ENCODE results near the gene RERG. TPM values are rescaled to one million over a fixed set of nuclear protein-coding genes. Genes with fewer than 3 reads are reported as not detected.

The RERG gene
- total and polyA plus RNA-seq, 2 of the 4 experiments (the other 2 are of a cell fraction): not detected

- dilution Hi-C loops (cut with HindIII; ENCODE audit: low sequenced_read_pairs, unreplicated experiment): no loop called here
- WGBS, 2 experiments (ENCODE audit: extremely low coverage in 2 of 2, insufficient read length in 1 of 2): no CpG with 5 or more reads among the region's 4 CpGs
- Histone ChIP-seq H2BK20ac (ENCODE audit: low read depth, low read length) (no peak overlapping the region), H3K9me1 (ENCODE audit: insufficient read depth, low read length) (no peaks in the 10 kb centered on the region), H4K5ac (ENCODE audit: low read depth, low read length) (no peak overlapping the region), H3K4me1 (ENCODE audit: control insufficient read depth, insufficient read depth, low read length) (no peaks in the 10 kb centered on the region), H3K4ac (ENCODE audit: low read depth, low read length) (no peak overlapping the region), H3K56ac (ENCODE audit: extremely low read depth, insufficient read depth, low read length) (no peak overlapping the region), H3K27ac (ENCODE audit: insufficient read depth, low read length) (no peak overlapping the region), H2AK5ac (ENCODE audit: low read depth, low read length) (no peak overlapping the region), H3K79me1 (ENCODE audit: low read depth in 1 of 2, low read length in 2 of 2) (no peaks in the 10 kb centered on the region), H4K8ac (ENCODE audit: low read depth in 2 of 2, low read length in 2 of 2) (no peak overlapping the region), H2AFZ (replicated peaks; ENCODE audit: low read length, poor library complexity) (no peak overlapping the region), H2BK15ac (ENCODE audit: low read depth, low read length) (no peak overlapping the region), H3K9me3 (ENCODE audit: control insufficient read depth, insufficient read depth, low read length) (no peaks in the 10 kb centered on the region), H3K9ac (ENCODE audit: low read depth, low read length) (no peak overlapping the region), H3K14ac (replicated peaks; ENCODE audit: low read depth, low read length) (no peak overlapping the region), H2BK5ac (ENCODE audit: low read depth, low read length, poor library complexity, severe bottlenecking) (no peak overlapping the region), H3K36me3 (ENCODE audit: control insufficient read depth, insufficient read depth, low read length) (no peaks in the 10 kb centered on the region), H3K27me3 (ENCODE audit: control insufficient read depth, insufficient read depth, low read length) (no peaks in the 10 kb centered on the region), H2AK9ac (replicated peaks; ENCODE audit: low read depth, low read length, poor library complexity) (no peak overlapping the region), H3K4me2 (ENCODE audit: low read depth, low read length) (no peak overlapping the region), H3K18ac (ENCODE audit: low read depth, low read length) (no peak overlapping the region), H4K91ac (ENCODE audit: insufficient read depth, low read depth, low read length) (no peak overlapping the region), H3K23ac (ENCODE audit: low read depth, low read length) (no peak overlapping the region), H3K4me3 (ENCODE audit: insufficient read depth, low read depth, low read length) (no peak overlapping the region), H4K20me1 (ENCODE audit: insufficient read depth, low read length) (no peaks in the 10 kb centered on the region), H2BK120ac (ENCODE audit: low read depth, low read length) (no peak overlapping the region)
- DNase-seq: no peak
- no peak for ATAC-seq (ENCODE audit: low read depth)
- ChIA-PET CTCF (interaction anchor here (0.6 kb wide), 1 partner anchor 19 kb away, joined by 4 read pairs; no protein-coding TSS in a partner anchor), POLR2A (ENCODE audit: unreplicated experiment) (no interaction called here)
- intact Hi-C loops (cut with micrococcal nuclease): no loop called here
- no peak for TF ChIP-seq MAZ (IDR thresholded peaks at IDR 0.05; ENCODE audit: borderline replicate concordance, low read depth, low read length)
- TF ChIP-seq CTCF (conservative IDR thresholded peaks at IDR 0.05; ENCODE audit: low read depth, low read length): no peak
- TF ChIP-seq CHD1 (IDR thresholded peaks at IDR 0.05; ENCODE audit: low read depth, low read length): no peak
- no peak for TF ChIP-seq FOS (IDR thresholded peaks at IDR 0.05; ENCODE audit: low read depth, low read length)
- no peak for TF ChIP-seq RAD21 (IDR thresholded peaks at IDR 0.05; ENCODE audit: low read length)
- TF ChIP-seq USF2 (IDR thresholded peaks at IDR 0.05; ENCODE audit: low read depth, low read length): no peak
- TF ChIP-seq MAFK (IDR thresholded peaks at IDR 0.05; ENCODE audit: low read depth, low read length): no peak
- TF ChIP-seq CEBPB (IDR thresholded peaks at IDR 0.05; ENCODE audit: low read depth, low read length): no peak
- TF ChIP-seq RFX5 (IDR thresholded peaks at IDR 0.05; ENCODE audit: low read depth, low read length): no peak
- TF ChIP-seq ELK1 (IDR thresholded peaks at IDR 0.05; ENCODE audit: borderline replicate concordance, low read depth, low read length): no peak
- no peak for TF ChIP-seq POLR2A (IDR thresholded peaks at IDR 0.05; ENCODE audit: low read depth, low read length)
- TF ChIP-seq BHLHE40 (IDR thresholded peaks at IDR 0.05; ENCODE audit: low read depth, low read length): no peak
- TF ChIP-seq NFE2L2 (IDR thresholded peaks at IDR 0.05; ENCODE audit: low read depth, low read length): no peak
- no peak for TF ChIP-seq RCOR1 (IDR thresholded peaks at IDR 0.05; ENCODE audit: insufficient replicate concordance, low read length)
- no peak for TF ChIP-seq MXI1 (IDR thresholded peaks at IDR 0.05; ENCODE audit: borderline replicate concordance, low read depth, low read length)
- TF ChIP-seq SMC3 (IDR thresholded peaks at IDR 0.05; ENCODE audit: low read depth, low read length): no peak
- BruUV-seq (replicated peaks): no TSS peak
- in situ Hi-C loops (cut with MboI; ENCODE audit: low sequenced_read_pairs): no loop called here
Measured at GRCh38 chr12:15122344-15122743, 98.9 kb downstream of the RERG start.

All from IMR-90 (cell line).